DND-41 (cell line): ENCODE data around the gene ALCAM.

Source experiments
- CTCF ChIP-seq: IDR thresholded peaks from 2 replicates; pipeline ENCODE4 v1.5.1; 2012; ENCODE audit warnings: borderline replicate concordance, low read length, moderate library complexity, mild to moderate bottlenecking; ENCODE audit not compliant: poor library complexity, severe bottlenecking; ENCODE audit errors: extremely low read depth
- EZH2 ChIP-seq: IDR thresholded peaks from 3 replicates; pipeline ENCODE4 v1.6.1; 2012; ENCODE audit warnings: borderline replicate concordance, low read depth, mild to moderate bottlenecking, moderate library complexity, low read length, inconsistent platforms; ENCODE audit not compliant: severe bottlenecking

DNA sequence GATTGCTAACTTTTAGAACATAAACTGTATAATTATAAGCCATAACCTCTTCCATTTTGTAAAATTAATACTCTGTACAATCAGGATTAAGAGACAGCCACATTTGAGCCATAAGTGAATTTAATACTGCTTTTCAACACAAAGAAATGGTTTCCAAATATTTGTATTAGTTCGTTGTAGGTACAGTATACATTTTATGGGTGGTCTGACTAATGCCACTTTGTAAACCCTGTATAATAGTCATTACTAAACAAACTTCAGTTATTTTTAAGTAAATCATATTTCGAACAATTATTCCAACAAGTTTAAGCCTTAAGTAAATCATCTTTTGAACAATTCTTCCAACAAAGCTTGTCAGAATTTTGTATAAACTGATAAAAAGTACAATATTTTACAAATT lies 11.0 kb downstream of the ALCAM start:
- TF ChIP-seq CTCF: no peak
- TF ChIP-seq EZH2: no peak
